ENCODE measurements around the gene PSMA5.

PSMA5 gene

GRCh38 chr1:109392037-109392787, 34.0 kb downstream of the PSMA5 start:
- Histone ChIP-seq H3K4me2 (ENCODE audit: low read depth, low read length, poor library complexity, severe bottlenecking) (peak overlapping the region; percentile 92), H3K79me2 (ENCODE audit: insufficient read depth, low read length) (peaks cover 77% of the 10 kb centered on the region), H3K4me1 (ENCODE audit: insufficient read depth, low read length, poor library complexity, severe bottlenecking) (peaks cover 37% of the 10 kb centered on the region), H3F3A (ENCODE audit: low read depth) (no peaks in the 10 kb centered on the region; the same call in 1 of the 2 replicates), H3K36me3 (ENCODE audit: insufficient read depth, low read length) (no peaks in the 10 kb centered on the region), H2AFZ (ENCODE audit: low read length) (no peak overlapping the region), H3K9me3 (ENCODE audit: insufficient read depth, low read depth, low read length) (no peaks in the 10 kb centered on the region), H3K9me2 (replicated peaks; ENCODE audit: low read depth, low read length) (no peaks in the 10 kb centered on the region), H3K4me3 (ENCODE audit: low read length, poor library complexity, severe bottlenecking) (peak overlapping the region; percentile 60), H3K27me3 (ENCODE audit: insufficient read depth, low read length, poor library complexity, severe bottlenecking) (no peaks in the 10 kb centered on the region), H4K20me1 (ENCODE audit: insufficient read depth, low read length, poor library complexity, severe bottlenecking) (peaks cover 13% of the 10 kb centered on the region), H3K9ac (ENCODE audit: low read depth, low read length, poor library complexity, severe bottlenecking) (peak overlapping the region; percentile 52)
- TF ChIP-seq CTCF (conservative IDR thresholded peaks at IDR 0.05; ENCODE audit: low read length) = no peak
- no peak for TF ChIP-seq EZH2phosphoT487 (IDR thresholded peaks at IDR 0.05; ENCODE audit: borderline replicate concordance)

GRCh38 chr1:109391626-109392025, 34.6 kb downstream of the PSMA5 start:
- Histone ChIP-seq H3F3A (ENCODE audit: low read depth) (no peaks in the 10 kb centered on the region; the same call in 1 of the 2 replicates), H3K4me2 (ENCODE audit: low read depth, low read length, poor library complexity, severe bottlenecking) (peak overlapping the region; percentile 92), H3K9me2 (replicated peaks; ENCODE audit: low read depth, low read length) (no peaks in the 10 kb centered on the region), H3K27me3 (ENCODE audit: insufficient read depth, low read length, poor library complexity, severe bottlenecking) (no peaks in the 10 kb centered on the region), H3K9ac (ENCODE audit: low read depth, low read length, poor library complexity, severe bottlenecking) (peak overlapping the region; percentile 42), H2AFZ (ENCODE audit: low read length) (no peak overlapping the region), H3K36me3 (ENCODE audit: insufficient read depth, low read length) (no peaks in the 10 kb centered on the region), H3K9me3 (ENCODE audit: insufficient read depth, low read depth, low read length) (no peaks in the 10 kb centered on the region), H3K4me3 (ENCODE audit: low read length, poor library complexity, severe bottlenecking) (peak overlapping the region; percentile 22), H4K20me1 (ENCODE audit: insufficient read depth, low read length, poor library complexity, severe bottlenecking) (peaks cover 11% of the 10 kb centered on the region), H3K79me2 (ENCODE audit: insufficient read depth, low read length) (peaks cover 71% of the 10 kb centered on the region), H3K4me1 (ENCODE audit: insufficient read depth, low read length, poor library complexity, severe bottlenecking) (peaks cover 36% of the 10 kb centered on the region)
- no peak for TF ChIP-seq EZH2phosphoT487 (IDR thresholded peaks at IDR 0.05; ENCODE audit: borderline replicate concordance)
- TF ChIP-seq CTCF (conservative IDR thresholded peaks at IDR 0.05; ENCODE audit: low read length) = no peak

- H3K9me3 ChIP-seq (ENCODE audit: insufficient read depth, low read depth, low read length) = no peaks in the 10 kb centered on the region
- peak overlapping the region; percentile 92 for H3K4me2 ChIP-seq (ENCODE audit: low read depth, low read length, poor library complexity, severe bottlenecking)
- no peaks in the 10 kb centered on the region; the same call in 1 of the 2 replicates for H3F3A ChIP-seq (ENCODE audit: low read depth)
- no peak overlapping the region for H3K9ac ChIP-seq (ENCODE audit: low read depth, low read length, poor library complexity, severe bottlenecking)
- H3K79me2 ChIP-seq (ENCODE audit: insufficient read depth, low read length) = peaks cover 67% of the 10 kb centered on the region
- no peak overlapping the region for H3K4me3 ChIP-seq (ENCODE audit: low read length, poor library complexity, severe bottlenecking)
- no peaks in the 10 kb centered on the region for H3K36me3 ChIP-seq (ENCODE audit: insufficient read depth, low read length)
- no peak for TF ChIP-seq EZH2phosphoT487 (IDR thresholded peaks at IDR 0.05; ENCODE audit: borderline replicate concordance)
- no peak for TF ChIP-seq CTCF (conservative IDR thresholded peaks at IDR 0.05; ENCODE audit: low read length)
- no peak overlapping the region for H2AFZ ChIP-seq (ENCODE audit: low read length)
- no peaks in the 10 kb centered on the region for H3K9me2 ChIP-seq (replicated peaks; ENCODE audit: low read depth, low read length)
- H3K27me3 ChIP-seq (ENCODE audit: insufficient read depth, low read length, poor library complexity, severe bottlenecking) = no peaks in the 10 kb centered on the region
- H4K20me1 ChIP-seq (ENCODE audit: insufficient read depth, low read length, poor library complexity, severe bottlenecking) = peaks cover 6% of the 10 kb centered on the region
- H3K4me1 ChIP-seq (ENCODE audit: insufficient read depth, low read length, poor library complexity, severe bottlenecking) = peaks cover 36% of the 10 kb centered on the region
These were observed 35.1 kb downstream of the PSMA5 start for GRCh38 chr1:109391157-109391556.

Data from Loucy (cell line).